Rectal smooth muscle tissue (tissue), 1 donor: ENCODE data around the gene ZNF397.
A peak's percentile ranks its signal among the peaks of the same experiment; 100 is the strongest.

Experiments
- H3K27ac ChIP-seq: one replicate; pipeline ENCODE4 v1.7.0; 2013; ENCODE audit warnings: low read depth, low read length, inconsistent platforms
- H3K27me3 ChIP-seq: one replicate; pipeline ENCODE4 v1.7.0; 2013; ENCODE audit warnings: low read length; ENCODE audit not compliant: control insufficient read depth, insufficient read depth
- H3K36me3 ChIP-seq: one replicate; pipeline ENCODE4 v1.7.0; 2013; ENCODE audit warnings: low read length; ENCODE audit not compliant: control insufficient read depth, insufficient read depth
- H3K4me1 ChIP-seq: one replicate; pipeline ENCODE4 v1.7.0; 2013; ENCODE audit warnings: low read length; ENCODE audit not compliant: control insufficient read depth, insufficient read depth
- H3K4me3 ChIP-seq: one replicate; pipeline ENCODE4 v1.7.0; 2013; ENCODE audit warnings: low read length
- H3K9ac ChIP-seq: one replicate; pipeline ENCODE4 v1.7.0; 2013; ENCODE audit warnings: low read length

Gene ZNF397

GRCh38 chr18:35282353-35282752, 41.5 kb downstream of the ZNF397 start:
- Histone ChIP-seq H3K27ac (no peak overlapping the region), H3K4me1 (no peaks in the 10 kb centered on the region), H3K27me3 (no peaks in the 10 kb centered on the region), H3K4me3 (no peak overlapping the region), H3K9ac (no peak overlapping the region), H3K36me3 (no peaks in the 10 kb centered on the region)

DNA sequence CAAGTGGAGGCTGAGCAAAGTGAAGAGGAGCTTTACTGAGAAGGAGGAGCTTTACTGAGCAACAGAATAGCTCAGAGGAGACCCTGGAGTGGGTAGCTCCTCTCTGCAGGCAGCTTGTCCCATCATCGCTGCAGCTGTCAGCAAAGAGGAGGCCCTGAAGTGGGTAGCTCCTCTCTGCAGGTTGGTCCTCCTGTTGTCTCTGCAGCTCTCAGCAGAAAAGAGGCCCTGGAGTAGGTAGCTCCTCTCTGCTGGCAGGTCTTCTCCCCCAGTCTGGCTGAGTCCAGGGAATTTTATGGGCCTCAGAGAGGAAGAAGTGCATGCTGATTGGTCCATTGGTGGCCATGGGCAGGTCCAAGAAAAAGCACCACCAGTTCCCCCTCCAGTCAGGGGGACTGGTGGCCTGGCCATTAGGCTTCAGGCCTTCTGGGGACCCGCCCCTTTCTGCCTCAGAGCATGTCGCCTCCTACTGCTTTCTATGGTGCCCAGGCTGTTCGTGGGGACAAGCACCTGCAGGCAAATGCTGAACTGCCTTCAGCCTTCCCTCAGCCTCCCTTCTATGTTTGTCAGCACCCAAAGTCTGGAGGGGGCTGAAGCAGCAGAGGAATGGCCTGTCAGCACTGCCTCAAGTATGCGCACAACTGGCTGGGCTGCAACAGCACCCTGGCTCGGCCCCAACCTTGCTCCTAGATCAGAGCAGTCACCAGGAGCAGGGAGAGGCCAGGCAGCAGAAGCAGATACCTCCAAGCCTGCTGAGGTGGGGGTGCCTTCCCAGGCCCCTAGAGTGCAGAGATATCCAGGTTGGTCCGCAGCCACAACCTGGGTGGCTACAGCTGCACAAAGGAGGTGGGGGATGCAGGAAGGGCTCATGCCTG, 43.3 kb downstream of the ZNF397 start:
- Histone ChIP-seq H3K36me3 (no peaks in the 10 kb centered on the region), H3K27ac (no peak overlapping the region), H3K27me3 (no peaks in the 10 kb centered on the region), H3K9ac (no peak overlapping the region), H3K4me3 (no peak overlapping the region), H3K4me1 (no peaks in the 10 kb centered on the region)

- Histone ChIP-seq H3K27ac (no peak overlapping the region), H3K4me3 (no peak overlapping the region), H3K36me3 (no peaks in the 10 kb centered on the region), H3K27me3 (no peaks in the 10 kb centered on the region), H3K4me1 (no peaks in the 10 kb centered on the region), H3K9ac (no peak overlapping the region)
These were observed 44.0 kb downstream of the ZNF397 start for GRCh38 chr18:35284841-35285240.

- Histone ChIP-seq H3K36me3 (no peaks in the 10 kb centered on the region), H3K27ac (peak overlapping the region; percentile 57), H3K4me3 (peak overlapping the region; percentile 84), H3K27me3 (no peaks in the 10 kb centered on the region), H3K9ac (peak overlapping the region; percentile 14), H3K4me1 (no peaks in the 10 kb centered on the region)
These were observed 48.5 kb downstream of the ZNF397 start for GRCh38 chr18:35289293-35289692.

- Histone ChIP-seq H3K36me3 (no peaks in the 10 kb centered on the region), H3K4me3 (peak overlapping the region; percentile 84), H3K27ac (peak overlapping the region; percentile 57), H3K9ac (peak overlapping the region; percentile 14), H3K4me1 (no peaks in the 10 kb centered on the region), H3K27me3 (no peaks in the 10 kb centered on the region)
These were observed 48.9 kb downstream of the ZNF397 start for GRCh38 chr18:35289727-35290093.

DNA sequence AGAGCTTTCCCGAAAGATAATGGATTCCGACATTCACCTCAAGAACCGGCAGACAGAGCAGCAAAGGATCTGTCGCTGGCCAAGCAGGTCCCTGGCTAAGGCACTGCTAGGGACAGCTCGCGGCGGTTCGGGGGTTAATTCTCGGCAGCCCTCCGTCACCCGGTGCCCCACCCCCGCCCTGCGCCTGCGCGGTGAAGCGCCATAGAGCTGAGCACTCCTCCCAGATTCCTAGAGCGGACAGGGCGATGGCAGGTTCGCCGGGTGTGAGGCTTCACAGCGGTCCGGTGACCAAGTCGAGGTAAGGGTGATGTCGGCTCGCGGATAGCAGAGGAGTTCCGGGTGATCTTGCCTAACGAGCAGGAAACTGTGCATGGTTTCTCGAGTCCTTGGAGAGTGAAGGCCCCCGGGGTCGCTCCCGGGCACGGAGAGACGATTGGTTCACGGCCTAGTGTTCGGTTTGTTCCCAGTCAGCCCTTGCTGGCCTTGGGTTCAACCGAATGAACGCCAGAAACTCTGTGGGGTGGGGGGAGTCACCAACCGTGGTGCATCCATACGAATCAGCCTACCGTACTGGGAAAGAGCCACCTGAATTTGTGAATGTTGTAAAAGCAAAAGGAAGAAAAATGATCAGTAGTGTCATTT, 49.4 kb downstream of the ZNF397 start, which contains the start of gene ZSCAN30:
TSS of gene ZSCAN30 (minus strand) at position 136 of the 642 bp plus-strand sequence. CDS start 25,877 bp downstream, outside the sequence.
- H3K36me3 ChIP-seq = no peaks in the 10 kb centered on the region
- no peaks in the 10 kb centered on the region for H3K27me3 ChIP-seq
- peak within 1 kb of the TSS; percentile 84 for H3K4me3 ChIP-seq
- peak within 1 kb of the TSS; percentile 92 for H3K9ac ChIP-seq
- no peaks in the 10 kb centered on the region for H3K4me1 ChIP-seq
- H3K27ac ChIP-seq = peak within 1 kb of the TSS; percentile 57

- Histone ChIP-seq H3K36me3 (no peaks in the 10 kb centered on the region), H3K27me3 (no peaks in the 10 kb centered on the region), H3K27ac (no peak overlapping the region), H3K4me1 (no peaks in the 10 kb centered on the region), H3K4me3 (peak overlapping the region; percentile 84), H3K9ac (no peak overlapping the region)
These were observed 50.3 kb downstream of the ZNF397 start for GRCh38 chr18:35291166-35291565.

DNA sequence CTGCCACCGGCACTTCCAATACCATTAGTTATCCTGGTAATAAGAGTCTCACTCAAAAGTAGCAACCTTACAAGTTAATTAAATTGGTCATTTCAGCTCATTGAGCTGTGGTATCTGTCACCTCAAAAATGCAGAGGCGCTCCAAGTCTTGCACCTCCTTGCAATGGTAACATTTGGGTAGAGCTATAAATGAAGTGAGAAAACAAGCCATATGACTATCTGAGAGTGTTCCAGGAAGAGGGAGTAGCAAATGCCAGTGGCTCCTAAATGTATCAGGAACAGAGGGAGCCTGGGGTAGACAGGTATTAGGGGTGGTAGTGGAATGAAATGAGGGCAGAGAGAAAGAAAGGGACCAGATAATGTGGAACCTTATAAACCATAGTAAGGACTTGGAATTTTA, 55.2 kb downstream of the ZNF397 start:
- Histone ChIP-seq H3K4me1 (no peaks in the 10 kb centered on the region), H3K4me3 (no peak overlapping the region), H3K27ac (no peak overlapping the region), H3K9ac (no peak overlapping the region), H3K36me3 (no peaks in the 10 kb centered on the region), H3K27me3 (no peaks in the 10 kb centered on the region)

DNA sequence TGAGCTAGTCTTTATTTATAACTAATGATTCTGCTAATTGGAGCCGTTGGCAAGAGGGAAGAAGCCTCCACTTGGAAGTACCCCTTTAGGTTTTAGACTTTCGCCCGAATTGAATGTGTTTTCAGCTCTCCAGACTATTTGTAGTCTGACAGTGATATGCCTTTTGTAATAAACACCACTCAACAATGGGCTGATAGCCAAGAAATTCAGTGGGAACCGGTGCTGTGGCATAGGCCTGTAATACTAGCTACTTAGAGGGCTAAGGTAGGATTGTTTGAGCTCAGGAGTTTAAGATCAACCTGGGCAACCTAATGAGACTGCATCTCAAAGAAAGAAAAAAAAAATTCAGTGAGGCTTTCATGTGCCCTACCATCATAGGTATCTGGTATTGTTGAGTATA, 62.8 kb downstream of the ZNF397 start:
- Histone ChIP-seq H3K4me1 (no peaks in the 10 kb centered on the region), H3K36me3 (peaks cover 19% of the 10 kb centered on the region), H3K4me3 (no peak overlapping the region), H3K9ac (no peak overlapping the region), H3K27ac (no peak overlapping the region), H3K27me3 (no peaks in the 10 kb centered on the region)

- no peaks in the 10 kb centered on the region for H3K27me3 ChIP-seq
- H3K36me3 ChIP-seq = peaks cover 24% of the 10 kb centered on the region
- no peak overlapping the region for H3K27ac ChIP-seq
- H3K9ac ChIP-seq = no peak overlapping the region
- no peaks in the 10 kb centered on the region for H3K4me1 ChIP-seq
- no peak overlapping the region for H3K4me3 ChIP-seq
These were observed 65.9 kb downstream of the ZNF397 start for GRCh38 chr18:35306588-35307250.
